SU-DHL-6 (cell line): ENCODE results near the gene EPB41L4B.

Experiments
- H2AFZ ChIP-seq: fragments of 200-600 bp; sonication (generic); 2 replicates; pipeline ENCODE4 v1.6.1; 2014; ENCODE audit warnings: low read depth, mild to moderate bottlenecking, moderate library complexity, mixed read lengths, antibody characterized with exemption, low read length; ENCODE audit not compliant: severe bottlenecking
- H3F3A ChIP-seq: fragments of 200-600 bp; shearing (Covaris generic); 2 replicates; pipeline ENCODE4 v1.6.0; 2016; ENCODE audit warnings: antibody characterized with exemption, mild to moderate bottlenecking; ENCODE audit not compliant: insufficient read depth
- H3K27ac ChIP-seq: fragments of 200-600 bp; sonication (generic); 2 replicates; pipeline ENCODE4 v1.5.1; 2016; ENCODE audit warnings: low read depth, mild to moderate bottlenecking, low read length, moderate library complexity, mixed read lengths
- H3K27me3 ChIP-seq: fragments of 200-600 bp; sonication (generic), shearing (Covaris generic); 2 replicates; pipeline ENCODE4 v1.6.0; 2014; ENCODE audit warnings: mild to moderate bottlenecking, low read length
- H3K36me3 ChIP-seq: fragments of 200-600 bp; sonication (generic); 2 replicates; pipeline ENCODE4 v1.6.1; 2014; ENCODE audit warnings: mild to moderate bottlenecking, low read length, mixed read lengths
- H3K4me2 ChIP-seq: fragments of 300-600, 200-600 bp; shearing (Covaris generic), sonication (generic); 2 replicates; pipeline ENCODE4 v1.6.0; 2014; ENCODE audit warnings: low read length, low read depth, mild to moderate bottlenecking; ENCODE audit not compliant: poor library complexity, severe bottlenecking
- H3K4me3 ChIP-seq: fragments of 200-600 bp; sonication (generic); 2 replicates; pipeline ENCODE4 v1.5.1; 2014; ENCODE audit warnings: antibody characterized with exemption, low read length, mild to moderate bottlenecking, mixed read lengths; ENCODE audit not compliant: insufficient read depth, poor library complexity, severe bottlenecking
- H3K79me2 ChIP-seq: fragments of 200-600 bp; sonication (generic); 2 replicates; pipeline ENCODE4 v1.6.1; 2014; ENCODE audit warnings: mild to moderate bottlenecking, low read length, moderate library complexity; ENCODE audit not compliant: insufficient read depth
- H3K9ac ChIP-seq: fragments of 200-600 bp; sonication (generic); 2 replicates; pipeline ENCODE4 v1.7.0; 2014; ENCODE audit warnings: mild to moderate bottlenecking, low read length
- H3K9me2 ChIP-seq: fragments of 200-600 bp; sonication (generic); replicated peaks from 2 replicates; pipeline ENCODE4 v1.6.1; 2014; ENCODE audit warnings: low read length; ENCODE audit not compliant: insufficient read depth
- H3K9me3 ChIP-seq: fragments of 200-600 bp; sonication (generic); 2 replicates; pipeline ENCODE4 v1.6.1; 2014; ENCODE audit warnings: low read length, mixed read lengths; ENCODE audit not compliant: insufficient read depth
- H4K20me1 ChIP-seq: fragments of 200-600 bp; sonication (generic); 2 replicates; pipeline ENCODE4 v1.6.1; 2014; ENCODE audit warnings: low read depth, mild to moderate bottlenecking, antibody characterized with exemption, low read length, moderate library complexity, mixed read lengths
- CTCF ChIP-seq: fragments of 200-600 bp; sonication (generic); IDR thresholded peaks from one replicate; pipeline ENCODE4 v1.5.1; 2017; ENCODE audit warnings: antibody characterized with exemption, mild to moderate bottlenecking, low read length, moderate library complexity; ENCODE audit not compliant: insufficient read depth, poor library complexity, severe bottlenecking
- EZH2phosphoT487 ChIP-seq: fragments of 200-600 bp; sonication (generic), shearing (Covaris generic); conservative IDR thresholded peaks from 2 replicates; pipeline ENCODE4 v1.6.1; 2018; ENCODE audit warnings: mild to moderate bottlenecking, antibody characterized with exemption, low read length, moderate library complexity, mixed read lengths

Gene EPB41L4B

GRCh38 chr9:109258481-109259302, 62.2 kb downstream of the EPB41L4B start:
- Histone ChIP-seq H3K27me3 (no peaks in the 10 kb centered on the region), H3K79me2 (no peaks in the 10 kb centered on the region), H3K9me2 (no peaks in the 10 kb centered on the region), H3F3A (no peaks in the 10 kb centered on the region), H3K36me3 (no peaks in the 10 kb centered on the region), H3K4me3 (no peak overlapping the region), H3K9ac (no peak overlapping the region), H2AFZ (no peak overlapping the region), H4K20me1 (no peaks in the 10 kb centered on the region), H3K4me2 (no peak overlapping the region), H3K27ac (no peak overlapping the region), H3K9me3 (no peaks in the 10 kb centered on the region)
- TF ChIP-seq CTCF (no peak), EZH2phosphoT487 (no peak)

- no peaks in the 10 kb centered on the region for H4K20me1 ChIP-seq
- no peak overlapping the region for H3K27ac ChIP-seq
- H3F3A ChIP-seq, result no peaks in the 10 kb centered on the region
- H3K4me2 ChIP-seq, result no peak overlapping the region
- H3K4me3 ChIP-seq, result no peak overlapping the region
- TF ChIP-seq EZH2phosphoT487 (no peak), CTCF (no peak)
- no peak overlapping the region for H2AFZ ChIP-seq
- no peaks in the 10 kb centered on the region for H3K27me3 ChIP-seq
- no peaks in the 10 kb centered on the region for H3K36me3 ChIP-seq
- no peaks in the 10 kb centered on the region for H3K9me2 ChIP-seq
- no peaks in the 10 kb centered on the region for H3K9me3 ChIP-seq
- H3K9ac ChIP-seq, result no peak overlapping the region
- no peaks in the 10 kb centered on the region for H3K79me2 ChIP-seq
Measured at GRCh38 chr9:109256336-109256735, 64.5 kb downstream of the EPB41L4B start.

GRCh38 chr9:109255394-109255793, 65.5 kb downstream of the EPB41L4B start:
- Histone ChIP-seq H3K79me2 (no peaks in the 10 kb centered on the region), H3K9me2 (no peaks in the 10 kb centered on the region), H3K27me3 (no peaks in the 10 kb centered on the region), H3K9me3 (no peaks in the 10 kb centered on the region), H3K36me3 (no peaks in the 10 kb centered on the region), H3K9ac (no peak overlapping the region), H3K27ac (no peak overlapping the region), H2AFZ (no peak overlapping the region), H4K20me1 (no peaks in the 10 kb centered on the region), H3F3A (no peaks in the 10 kb centered on the region), H3K4me2 (no peak overlapping the region), H3K4me3 (no peak overlapping the region)
- TF ChIP-seq CTCF, result no peak
- no peak for TF ChIP-seq EZH2phosphoT487
